Heart left ventricle (tissue), 16 donors: ENCODE data around the gene IDUA. TPM values are rescaled to one million over a fixed set of nuclear protein-coding genes. Genes with fewer than 3 reads are reported as not detected.

ENCODE experiments used
- ATAC-seq, 4 donors: fragments of 200-7000 bp; cut with Tn5 transposase; one replicate each; pipeline ENCODE4 v1.9.1; 2020 to 2022; ENCODE audit warnings: moderate library complexity in 4 of 4, mild to moderate bottlenecking in 3 of 4, moderate number of reproducible peaks in 1 of 4
- DNase-seq, 5 donors: peaks; one replicate each; pipeline ENCODE4 v3.0.0-alpha.2; 2020
- H3K27ac ChIP-seq, 12 donors: fragments of 200-600 bp; sonication (generic) in 4 of 12; one replicate each; pipeline versions ENCODE4 v1.5.0 to v1.8.0; 2016 to 2022; ENCODE audit warnings: mild to moderate bottlenecking in 2 of 12
- H3K27me3 ChIP-seq, 9 donors: fragments of 200-600 bp; sonication (generic) in 2 of 9; one replicate each; pipeline versions ENCODE4 v1.5.1 to v1.8.0; 2016 to 2022; ENCODE audit warnings: mild to moderate bottlenecking in 3 of 9
- H3K36me3 ChIP-seq, 9 donors: fragments of 200-600 bp; sonication (generic) in 2 of 9; one replicate each; pipeline versions ENCODE4 v1.5.0 to v1.8.0; 2018 to 2022; ENCODE audit warnings: mild to moderate bottlenecking in 2 of 9
- H3K4me1 ChIP-seq, 12 donors: fragments of 200-600 bp; sonication (generic) in 4 of 12; one replicate each; pipeline versions ENCODE4 v1.5.0 to v1.8.0; 2016 to 2022; ENCODE audit warnings: mild to moderate bottlenecking in 3 of 12
- H3K4me3 ChIP-seq, 12 donors: fragments of 200-600 bp; sonication (generic) in 4 of 12; one replicate each; pipeline versions ENCODE4 v1.5.0 to v1.8.0; 2017 to 2022; ENCODE audit warnings: mild to moderate bottlenecking in 9 of 12, moderate library complexity in 4 of 12
- H3K9me3 ChIP-seq, 12 donors: fragments of 200-600 bp; sonication (generic) in 4 of 12; one replicate each; pipeline versions ENCODE4 v1.5.0 to v1.8.0; 2016 to 2022; ENCODE audit warnings: mild to moderate bottlenecking in 1 of 12
- POLR2A ChIP-seq, 2 donors: fragments of 450-650 bp; IDR thresholded peaks; one replicate each; pipeline ENCODE4 v1.6.1; 2017; ENCODE audit warnings: antibody characterized with exemption in 2 of 2, mild to moderate bottlenecking in 2 of 2, moderate library complexity in 2 of 2
- WGBS, 4 donors: extraction: QIAGEN DNeasy Blood & Tissue Kit in 2 of 4; methylation state at CpG; one replicate each; pipeline versions ENCODE4 v1.1.5 to v1.1.7; 2013 to 2018; 5-methylcytosine and 5-hydroxymethylcytosine counted together
- intact Hi-C, 10 donors: fragments of 100-400 bp; cut with DNase I; formaldehyde crosslinking; loops; one replicate each; pipeline versions ENCODE4 v1.11.1 to v1.14.2; 2022
- polyA plus RNA-seq, 2 donors: library from polyadenylated mRNA; stranded (reverse); fragments of 200-250 nt; gene quantifications; one replicate each; pipeline ENCODE4 v1.2.3, GENCODE V29; 2013
- total RNA-seq, 9 donors: library from RNA; depleted of rRNA in 2 of 9; stranded (reverse); fragments of >200 nt in 2 of 9; fragmentation: NEBNext Ultra II Directional in 3 of 9; extraction: Animal tissue kit (Norgen Biotek cat#: 25700) in 3 of 9; gene quantifications; one replicate each; pipeline versions ENCODE4 v1.1.0 to v1.2.4, GENCODE V29; 2016 to 2023
- TF ChIP-seq, protein P1 (sequence below), 12 donors: fragments of 200-600 bp; sonication (generic) in 4 of 12; IDR thresholded peaks; one replicate each; pipeline versions ENCODE4 v1.5.0 to v1.8.0; 2018 to 2022; ENCODE audit warnings: antibody characterized with exemption in 12 of 12, mild to moderate bottlenecking in 5 of 12
- donor health status: ischemic (EF 13 %, LVEDD 7.1; RV severe dilation, severe dysfunction).
- donor health status: healthy with polysubstance abuse.
- donor health status: DM: no; HTN: yes; CAD: no.
- donor health status: DM: no; HTN: no; CAD: no.
- donor health status: ischemic (EF 25% LVEDD 6.9; RV normal size, moderate dysfunction).
- donor health status: ischemic (EF 25% LVEDD 5.7; RV mildly dilated, moderate dysfunction).
- donor health status: healthy.
- donor health status: DM: yes; HTN: yes; CAD: no.
- donor health status: ischemic (EF 35%, LVEDD 5.7; RV mildly dilated, moderate dysfunction).
- donor health status: nonischemic (EF 11% LVEDD 7.7; RV severe dilation, severe dysfunction).
- donor health status: DM: yes; HTN: yes; CAD: no.
- donor health status: PGD.
- donor health status: ischemic (EF 29% LVEDD 5.4; RV normal size, mild dysfunction).
- donor health status: nonischemic (EF 23%, LVEDD 6.1; RV moderate dilation, normal function).

IDUA gene
- total and polyA plus RNA-seq, 11 donors, result 3.2 to 17.4 (median 6.8) TPM

DNA sequence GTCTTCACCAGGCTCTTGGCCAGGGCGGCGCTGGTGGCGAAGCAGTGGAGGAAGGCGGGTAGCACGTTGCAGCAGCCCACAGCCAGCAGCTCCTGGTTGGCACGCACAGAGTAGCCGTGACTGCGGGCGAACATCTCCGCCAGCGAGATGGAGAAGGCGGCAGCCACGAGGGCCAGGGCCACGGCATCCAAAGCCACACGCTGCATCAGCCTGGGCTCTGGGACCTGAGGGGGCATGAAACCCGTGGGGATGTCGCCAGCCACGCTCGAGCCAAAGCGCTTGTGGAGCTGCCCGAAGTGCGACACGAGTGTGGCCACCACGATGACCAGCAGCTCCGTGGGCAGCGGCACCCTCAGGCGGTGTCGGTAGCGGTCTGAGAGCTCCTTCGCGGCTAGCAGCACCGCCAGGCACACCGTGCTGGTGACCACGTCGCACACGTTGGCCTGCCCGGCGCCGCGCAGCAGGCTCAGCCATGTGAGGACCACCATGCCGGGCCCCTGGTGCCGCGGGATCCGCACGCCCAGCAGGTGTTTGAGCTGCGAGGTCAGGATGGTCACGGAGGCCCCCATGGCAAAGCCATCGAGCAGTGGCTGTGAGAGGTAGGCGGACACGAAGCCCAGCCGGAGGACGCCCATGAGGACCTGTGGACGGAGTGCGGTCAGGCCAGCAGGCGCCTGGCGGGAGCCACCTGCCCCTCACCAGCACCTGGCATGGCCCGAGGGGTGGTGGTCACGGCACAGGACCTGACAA is 3.1 kb downstream of the IDUA start:
- 95 to 98% (median 96%) methylated on average over 25 to 58 of the region's 58 CpGs for WGBS, 4 donors
- TF ChIP-seq, protein P1, sequence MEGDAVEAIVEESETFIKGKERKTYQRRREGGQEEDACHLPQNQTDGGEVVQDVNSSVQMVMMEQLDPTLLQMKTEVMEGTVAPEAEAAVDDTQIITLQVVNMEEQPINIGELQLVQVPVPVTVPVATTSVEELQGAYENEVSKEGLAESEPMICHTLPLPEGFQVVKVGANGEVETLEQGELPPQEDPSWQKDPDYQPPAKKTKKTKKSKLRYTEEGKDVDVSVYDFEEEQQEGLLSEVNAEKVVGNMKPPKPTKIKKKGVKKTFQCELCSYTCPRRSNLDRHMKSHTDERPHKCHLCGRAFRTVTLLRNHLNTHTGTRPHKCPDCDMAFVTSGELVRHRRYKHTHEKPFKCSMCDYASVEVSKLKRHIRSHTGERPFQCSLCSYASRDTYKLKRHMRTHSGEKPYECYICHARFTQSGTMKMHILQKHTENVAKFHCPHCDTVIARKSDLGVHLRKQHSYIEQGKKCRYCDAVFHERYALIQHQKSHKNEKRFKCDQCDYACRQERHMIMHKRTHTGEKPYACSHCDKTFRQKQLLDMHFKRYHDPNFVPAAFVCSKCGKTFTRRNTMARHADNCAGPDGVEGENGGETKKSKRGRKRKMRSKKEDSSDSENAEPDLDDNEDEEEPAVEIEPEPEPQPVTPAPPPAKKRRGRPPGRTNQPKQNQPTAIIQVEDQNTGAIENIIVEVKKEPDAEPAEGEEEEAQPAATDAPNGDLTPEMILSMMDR (IDR thresholded peaks at IDR 0.05), result no peak
- TF ChIP-seq POLR2A (IDR thresholded peaks at IDR 0.05), result no peak
- Histone ChIP-seq H3K36me3 (peaks cover 0 to 19% (median 0%) of the 10 kb centered on the region in 9 donors), H3K27me3 (no peaks in the 10 kb centered on the region), H3K27ac (no peak overlapping the region), H3K9me3 (no peaks in the 10 kb centered on the region), H3K4me1 (peaks cover 0 to 29% (median 16%) of the 10 kb centered on the region in 12 donors), H3K4me3 (no peak overlapping the region)
- no peak for ATAC-seq
- peak in 4 of 5 donors; percentile 6 to 58 (median 20) for DNase-seq
- intact Hi-C loops, result loop anchor here in 7 of 10 donors (2.0 to 10.0 kb wide), 6 partner anchors 57 to 248 kb away; partner anchors contain the start of genes GAK (in 2 of the 7) and TMEM175 (in 2 of the 7)

DNA sequence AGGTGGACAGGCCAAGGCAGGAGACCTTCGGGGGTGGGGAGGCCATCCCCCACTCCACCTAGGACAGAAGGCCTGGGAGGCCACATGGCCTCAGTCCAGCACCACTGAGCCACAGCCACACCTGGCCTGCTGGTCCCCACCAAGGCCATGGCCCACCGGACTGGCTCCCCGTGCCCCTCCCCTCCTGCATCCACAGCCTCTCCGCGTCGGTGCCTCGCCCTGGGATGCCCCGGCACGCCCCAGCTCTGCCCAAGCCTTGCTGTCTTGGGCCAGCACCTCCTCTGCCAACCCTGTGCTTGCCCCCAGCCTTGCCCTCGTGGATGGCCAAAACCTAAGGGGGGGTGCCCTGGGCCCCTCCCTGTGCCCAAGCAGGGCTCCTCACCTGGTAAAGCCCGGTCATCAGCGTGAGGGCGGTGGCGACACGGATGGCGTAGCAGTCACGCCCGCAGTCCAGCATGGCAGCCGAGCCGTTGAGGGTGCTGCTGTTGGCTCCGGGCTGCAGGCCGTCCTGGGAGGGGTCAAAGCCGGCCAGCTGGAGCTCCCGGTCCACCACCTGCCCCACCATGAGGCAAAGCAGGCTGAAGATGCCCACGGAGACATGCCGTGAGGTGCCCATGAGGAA is 4.0 kb downstream of the IDUA start:
- WGBS, 4 donors, result 91 to 96% (median 94%) methylated on average over 19 to 26 of the region's 26 CpGs
- H3K36me3 ChIP-seq, result peaks cover 0 to 19% (median 0%) of the 10 kb centered on the region in 9 donors
- intact Hi-C loops, result loop anchor here in 2 of 10 donors (10.0 kb wide), 2 partner anchors 236 to 246 kb away; no protein-coding TSS in a partner anchor
- peaks cover 0 to 22% (median 15%) of the 10 kb centered on the region in 12 donors for H3K4me1 ChIP-seq
- DNase-seq, result peak in 3 of 5 donors; percentile 6 to 55 (median 19)
- no peak overlapping the region for H3K27ac ChIP-seq
- no peaks in the 10 kb centered on the region for H3K9me3 ChIP-seq
- no peak for TF ChIP-seq POLR2A (IDR thresholded peaks at IDR 0.05)
- TF ChIP-seq, protein P1 (IDR thresholded peaks at IDR 0.05), result no peak
- ATAC-seq, result no peak
- no peak overlapping the region for H3K4me3 ChIP-seq
- H3K27me3 ChIP-seq, result peaks cover 0 to 2% (median 0%) of the 10 kb centered on the region in 9 donors

DNA sequence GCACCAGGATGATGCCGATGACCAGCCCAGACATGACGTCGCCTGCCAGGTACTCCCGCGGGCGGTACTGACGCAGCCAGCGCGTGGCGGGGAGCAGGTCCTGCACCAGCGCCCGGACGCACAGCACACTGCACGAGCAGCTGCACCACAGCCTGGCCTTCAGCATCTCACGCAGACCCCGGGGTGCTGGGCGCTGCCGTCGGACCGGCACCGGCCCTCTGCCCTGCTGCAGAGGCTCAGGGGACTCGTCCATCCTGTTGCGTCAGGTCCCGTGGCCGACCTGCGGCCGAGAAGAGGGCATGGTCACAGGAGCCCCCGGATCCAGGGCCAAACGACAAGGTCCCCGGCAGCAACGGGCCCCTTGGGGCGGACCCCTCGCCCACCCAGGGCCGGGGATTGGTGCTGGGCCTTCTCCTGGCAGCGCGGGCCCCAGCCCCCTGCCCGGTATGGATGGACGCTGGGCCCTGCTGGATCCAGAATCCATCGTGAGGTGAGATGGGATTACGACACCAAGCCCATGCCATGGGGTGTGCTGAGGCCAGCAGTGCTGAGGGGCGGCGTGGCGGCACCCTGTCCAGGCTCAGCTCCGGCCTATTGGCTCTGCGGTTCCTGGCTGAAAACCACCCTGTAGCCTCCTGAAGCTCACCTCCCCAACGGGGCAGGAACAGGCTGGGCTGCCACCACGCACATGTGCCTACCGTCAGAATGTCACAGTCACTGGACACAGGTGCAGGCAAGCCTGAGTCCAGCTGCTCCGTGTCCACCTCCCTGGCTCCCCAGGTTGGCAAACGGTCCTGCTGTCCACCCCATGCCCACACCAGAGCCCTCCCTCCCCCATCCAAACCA is 4.8 kb downstream of the IDUA start:
- H3K4me3 ChIP-seq, result no peak overlapping the region
- peaks cover 0 to 15% (median 8%) of the 10 kb centered on the region in 12 donors for H3K4me1 ChIP-seq
- DNase-seq, result peak in 3 of 5 donors; percentile 16 to 61 (median 21)
- H3K36me3 ChIP-seq, result peaks cover 0 to 19% (median 0%) of the 10 kb centered on the region in 9 donors
- no peaks in the 10 kb centered on the region for H3K9me3 ChIP-seq
- H3K27ac ChIP-seq, result no peak overlapping the region
- peaks cover 0 to 10% (median 3%) of the 10 kb centered on the region in 9 donors for H3K27me3 ChIP-seq
- intact Hi-C loops, result loop anchor here in 2 of 10 donors (10.0 kb wide), 2 partner anchors 237 to 247 kb away; no protein-coding TSS in a partner anchor
- WGBS, 4 donors, result 95 to 96% (median 96%) methylated on average over 29 to 50 of the region's 50 CpGs
- ATAC-seq, result no peak
- TF ChIP-seq, protein P1 (IDR thresholded peaks at IDR 0.05), result no peak
- TF ChIP-seq POLR2A (IDR thresholded peaks at IDR 0.05), result no peak
